Vagina (tissue), 2 donors: ENCODE results near the gene LHFPL2. TPM values are rescaled to one million over a fixed set of nuclear protein-coding genes. Genes with fewer than 3 reads are reported as not detected.
"Not testable (repeated sequence)": the region's sequence is repeated elsewhere in the genome, so short reads cannot be mapped to it uniquely, and the experiment has no call there.

Experiments used
- DNase-seq, 2 donors: peaks; one replicate each; pipeline ENCODE4 v3.0.0-alpha.2; 2017; ENCODE audit errors: extremely low spot score in 2 of 2
- H3K27ac ChIP-seq: fragments of 200-600 bp; sonication (generic); one replicate; pipeline ENCODE4 v1.5.1; 2019
- H3K27me3 ChIP-seq: fragments of 200-600 bp; sonication (generic); one replicate; pipeline ENCODE4 v1.5.1; 2019
- H3K36me3 ChIP-seq, 2 donors: fragments of 200-600 bp; sonication (generic); one replicate each; pipeline ENCODE4 v1.5.1; 2017 to 2019
- H3K4me1 ChIP-seq: fragments of 200-600 bp; sonication (generic); one replicate; pipeline ENCODE4 v1.5.1; 2019
- H3K4me3 ChIP-seq, 2 donors: fragments of 200-600 bp; sonication (generic); 1 replicate in 1 of 2; 2 replicates in 1 of 2; pipeline ENCODE4 v1.5.1; 2016 to 2019
- H3K9me3 ChIP-seq: fragments of 200-600 bp; sonication (generic); one replicate; pipeline ENCODE4 v1.5.1; 2019
- POLR2A ChIP-seq, 2 donors: fragments of 450-650 bp; IDR thresholded peaks; one replicate each; pipeline ENCODE4 v1.6.1; 2017; ENCODE audit warnings: antibody characterized with exemption in 2 of 2, mild to moderate bottlenecking in 2 of 2, moderate library complexity in 2 of 2
- POLR2AphosphoS5 ChIP-seq, 2 donors: sonication (generic); formaldehyde crosslinking; IDR thresholded peaks; one replicate each; pipeline ENCODE4 v1.9.0; 2017; ENCODE audit warnings: antibody characterized with exemption in 2 of 2, mild to moderate bottlenecking in 2 of 2, low read depth in 1 of 2; ENCODE audit not compliant: insufficient read depth in 1 of 2
- intact Hi-C: fragments of 100-400 bp; cut with DNase I; formaldehyde crosslinking; loops from one replicate; pipeline ENCODE4 v1.15.1; 2023
- total RNA-seq: library from RNA; depleted of rRNA; stranded (reverse); fragments of >200 nt; gene quantifications from one replicate; pipeline ENCODE4 v1.2.3, GENCODE V29; 2016
- TF ChIP-seq, protein P1 (sequence below), 3 experiments: fragments of 450-650 bp in 2 of 3; fragments of 200-600 bp in 1 of 3; sonication (generic) in 1 of 3; IDR thresholded peaks; one replicate each; pipeline ENCODE4 v1.5.1; 2017 to 2019; ENCODE audit warnings: antibody characterized with exemption in 3 of 3, mild to moderate bottlenecking in 2 of 3, moderate library complexity in 2 of 3

LHFPL2 gene
- total RNA-seq, 1 donor from 2014 or later = 24.8 TPM

DNA sequence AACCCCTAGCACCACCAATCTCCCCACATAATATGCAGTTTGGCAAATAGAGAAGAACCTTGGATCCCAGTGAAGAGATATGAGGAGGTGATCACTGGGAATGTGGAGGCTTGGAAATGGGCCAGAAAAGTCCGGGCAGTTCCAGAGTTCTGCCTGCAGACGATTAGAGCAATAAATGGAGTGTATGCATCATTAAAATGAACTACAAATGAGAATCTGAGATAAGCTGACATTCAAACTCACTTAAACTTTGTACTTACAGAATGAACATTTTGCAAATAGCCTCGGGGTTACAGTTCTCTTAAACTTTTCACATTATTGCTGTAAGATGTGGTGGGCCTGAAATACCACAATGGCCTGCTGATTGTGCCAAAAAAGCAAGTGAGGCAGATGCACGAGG, 23.0 kb upstream of the LHFPL2 start:
- H3K9me3 ChIP-seq = no peaks in the 10 kb centered on the region
- intact Hi-C loops = no loop called here
- no peaks in the 10 kb centered on the region for H3K36me3 ChIP-seq
- H3K27me3 ChIP-seq = no peaks in the 10 kb centered on the region
- no peak for DNase-seq
- no peak overlapping the region for H3K4me3 ChIP-seq
- H3K27ac ChIP-seq = peak overlapping the region; percentile 63
- H3K4me1 ChIP-seq = peaks cover 11% of the 10 kb centered on the region
- TF ChIP-seq POLR2AphosphoS5 (IDR thresholded peaks at IDR 0.05; ENCODE audit: insufficient read depth in 1 of 2, low read depth in 1 of 2) = no peak
- no peak for TF ChIP-seq POLR2A (IDR thresholded peaks at IDR 0.05)
- TF ChIP-seq, protein P1, sequence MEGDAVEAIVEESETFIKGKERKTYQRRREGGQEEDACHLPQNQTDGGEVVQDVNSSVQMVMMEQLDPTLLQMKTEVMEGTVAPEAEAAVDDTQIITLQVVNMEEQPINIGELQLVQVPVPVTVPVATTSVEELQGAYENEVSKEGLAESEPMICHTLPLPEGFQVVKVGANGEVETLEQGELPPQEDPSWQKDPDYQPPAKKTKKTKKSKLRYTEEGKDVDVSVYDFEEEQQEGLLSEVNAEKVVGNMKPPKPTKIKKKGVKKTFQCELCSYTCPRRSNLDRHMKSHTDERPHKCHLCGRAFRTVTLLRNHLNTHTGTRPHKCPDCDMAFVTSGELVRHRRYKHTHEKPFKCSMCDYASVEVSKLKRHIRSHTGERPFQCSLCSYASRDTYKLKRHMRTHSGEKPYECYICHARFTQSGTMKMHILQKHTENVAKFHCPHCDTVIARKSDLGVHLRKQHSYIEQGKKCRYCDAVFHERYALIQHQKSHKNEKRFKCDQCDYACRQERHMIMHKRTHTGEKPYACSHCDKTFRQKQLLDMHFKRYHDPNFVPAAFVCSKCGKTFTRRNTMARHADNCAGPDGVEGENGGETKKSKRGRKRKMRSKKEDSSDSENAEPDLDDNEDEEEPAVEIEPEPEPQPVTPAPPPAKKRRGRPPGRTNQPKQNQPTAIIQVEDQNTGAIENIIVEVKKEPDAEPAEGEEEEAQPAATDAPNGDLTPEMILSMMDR (IDR thresholded peaks at IDR 0.05) = no peak

DNA sequence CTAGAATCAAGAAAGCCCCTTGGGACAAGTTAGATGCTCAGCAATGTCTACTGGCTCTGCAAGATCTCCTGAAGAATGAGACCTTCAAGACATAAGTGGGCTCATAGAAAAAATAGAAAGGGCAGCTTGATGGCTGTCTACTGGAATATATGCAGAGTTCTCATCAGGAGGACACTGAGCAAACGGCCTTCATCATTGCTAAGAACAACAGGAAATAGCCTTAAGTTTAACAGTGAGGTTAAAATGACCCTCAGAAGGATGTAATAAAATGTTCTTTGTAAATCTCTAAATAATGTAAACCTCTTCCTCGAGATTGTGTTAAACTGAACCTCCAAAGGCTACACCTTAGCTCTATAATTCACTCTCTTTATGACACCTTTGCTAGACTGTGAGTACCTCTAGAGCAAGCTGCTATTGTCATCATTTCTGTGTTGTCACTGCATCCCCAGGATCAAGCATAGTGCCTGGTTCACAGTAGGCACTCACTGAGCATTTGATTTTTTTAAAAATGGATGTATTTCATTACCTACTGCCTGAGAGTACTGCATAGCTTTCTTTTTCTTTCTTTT, 22.2 kb upstream of the LHFPL2 start:
- Histone ChIP-seq H3K27me3 (no peaks in the 10 kb centered on the region), H3K4me1 (peaks cover 11% of the 10 kb centered on the region), H3K9me3 (no peaks in the 10 kb centered on the region), H3K27ac (peak overlapping the region; percentile 63), H3K4me3 (no peak overlapping the region), H3K36me3 (no peaks in the 10 kb centered on the region)
- intact Hi-C loops = no loop called here
- DNase-seq = no peak
- TF ChIP-seq POLR2A (IDR thresholded peaks at IDR 0.05) = no peak
- TF ChIP-seq, protein P1 (IDR thresholded peaks at IDR 0.05) = no peak

DNA sequence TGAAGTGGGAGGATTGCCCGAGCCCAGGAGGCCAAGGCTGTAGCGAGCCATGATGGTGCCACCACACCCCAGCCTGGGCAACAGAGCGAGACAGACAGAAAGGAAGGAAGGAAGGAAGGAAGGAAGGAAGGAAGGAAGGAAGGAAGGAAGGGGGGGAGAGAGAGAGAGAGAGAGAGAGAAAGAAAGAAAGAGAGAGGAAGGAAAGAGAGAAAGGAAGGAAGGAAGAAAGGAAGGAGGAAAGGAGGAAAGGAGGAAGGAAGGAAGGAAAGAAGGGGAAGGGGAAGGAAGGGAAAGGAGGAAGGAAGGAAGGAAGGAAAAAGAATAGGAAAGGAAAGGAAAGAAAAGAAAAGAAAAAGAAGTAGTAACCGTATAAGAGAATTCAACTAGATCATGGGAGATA, 20.8 kb upstream of the LHFPL2 start:
- no peaks in the 10 kb centered on the region for H3K27me3 ChIP-seq
- intact Hi-C loops = loop anchor here (10.0 kb wide), 1 partner anchor 305 kb away; the partner anchor contains the start of gene SCAMP1

DNA sequence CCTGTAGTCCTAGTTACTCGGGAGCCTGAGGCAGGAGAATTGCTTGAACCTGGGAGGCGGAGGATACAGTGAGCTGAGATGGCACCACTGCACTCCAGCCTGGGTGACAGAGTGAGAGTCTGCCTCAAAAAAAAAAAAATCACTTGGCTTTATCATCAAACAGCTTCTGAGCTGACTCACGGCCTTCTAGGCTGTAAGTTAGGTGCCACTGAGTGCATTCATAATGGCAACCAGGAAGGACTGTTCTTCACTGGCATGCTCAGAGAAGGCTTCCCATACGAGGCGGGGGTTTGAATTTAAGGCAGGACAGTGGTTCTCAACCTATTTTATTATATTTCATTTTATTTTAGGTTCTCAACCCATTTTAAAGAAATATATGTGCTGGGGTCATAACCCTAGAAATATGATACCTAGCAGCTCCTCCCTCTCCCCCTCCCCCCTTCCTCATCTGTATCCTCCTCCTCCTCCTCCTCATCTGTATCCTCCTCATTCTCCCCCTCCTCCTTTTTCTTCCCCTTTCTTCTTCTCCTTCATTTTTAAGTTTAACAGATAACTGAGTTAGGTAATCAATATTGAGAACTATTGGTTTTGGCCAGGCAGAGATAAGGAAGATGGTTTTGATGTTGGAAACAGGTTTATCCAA, 19.0 kb upstream of the LHFPL2 start:
- TF ChIP-seq, protein P1 (IDR thresholded peaks at IDR 0.05) = no peak
- TF ChIP-seq POLR2AphosphoS5 (IDR thresholded peaks at IDR 0.05; ENCODE audit: insufficient read depth in 1 of 2, low read depth in 1 of 2) = no peak
- TF ChIP-seq POLR2A (IDR thresholded peaks at IDR 0.05) = no peak
- H3K4me3 ChIP-seq = no peak overlapping the region
- H3K9me3 ChIP-seq = no peaks in the 10 kb centered on the region
- peaks cover 11% of the 10 kb centered on the region for H3K4me1 ChIP-seq
- H3K36me3 ChIP-seq = no peaks in the 10 kb centered on the region
- no peak overlapping the region for H3K27ac ChIP-seq
- H3K27me3 ChIP-seq = no peaks in the 10 kb centered on the region
- no peak for DNase-seq
- intact Hi-C loops = loop anchor here (10.0 kb wide), 1 partner anchor 303 kb away; the partner anchor contains the start of gene SCAMP1

More for the DNA sequence above, 20.8 kb upstream of the LHFPL2 start:
- no peak overlapping the region for H3K4me3 ChIP-seq
- no peak for DNase-seq
- H3K36me3 ChIP-seq = no peaks in the 10 kb centered on the region
- TF ChIP-seq POLR2AphosphoS5 (IDR thresholded peaks at IDR 0.05; ENCODE audit: insufficient read depth in 1 of 2, low read depth in 1 of 2) = no peak
- no peak for TF ChIP-seq POLR2A (IDR thresholded peaks at IDR 0.05)
- TF ChIP-seq, protein P1 (IDR thresholded peaks at IDR 0.05) = no peak
- H3K9me3 ChIP-seq = no peaks in the 10 kb centered on the region
- peaks cover 11% of the 10 kb centered on the region for H3K4me1 ChIP-seq
- H3K27ac ChIP-seq = no peak overlapping the region

DNA sequence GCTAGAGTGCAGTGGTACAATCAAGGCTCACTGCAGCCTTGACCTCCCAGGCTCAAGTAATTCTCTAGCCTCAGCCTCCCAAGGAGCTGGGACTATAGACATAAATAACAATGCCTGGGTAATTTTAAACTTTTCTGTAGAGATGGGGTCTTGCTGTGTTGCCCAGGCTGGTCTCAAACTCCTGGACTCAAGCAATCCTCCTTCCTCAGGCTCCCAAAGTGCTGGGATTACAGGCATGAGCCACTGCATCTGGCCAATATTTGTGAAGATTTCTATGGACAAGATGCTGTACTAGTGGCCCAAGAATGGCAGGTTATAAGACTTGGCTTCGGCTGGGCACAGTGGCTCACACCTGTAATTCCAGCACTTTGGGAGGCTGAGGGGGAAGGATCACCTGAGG, 18.4 kb upstream of the LHFPL2 start:
- H3K27me3 ChIP-seq, H3K4me3 ChIP-seq, H3K36me3 ChIP-seq, H3K27ac ChIP-seq, H3K9me3 ChIP-seq, DNase-seq: not testable (repeated sequence)
- intact Hi-C loops = loop anchor here (10.0 kb wide), 1 partner anchor 302 kb away; the partner anchor contains the start of gene SCAMP1
- peaks cover 11% of the 10 kb centered on the region for H3K4me1 ChIP-seq
